HG03439 (cell line): ENCODE data around the gene KMT2E.

Experiments used
- ATAC-seq: cut with Tn5 transposase; IDR thresholded peaks from one replicate; pipeline ENCODE4 v1.9.1; 2021; ENCODE audit warnings: mild to moderate bottlenecking, moderate library complexity; ENCODE audit not compliant: unreplicated experiment

The KMT2E gene

DNA sequence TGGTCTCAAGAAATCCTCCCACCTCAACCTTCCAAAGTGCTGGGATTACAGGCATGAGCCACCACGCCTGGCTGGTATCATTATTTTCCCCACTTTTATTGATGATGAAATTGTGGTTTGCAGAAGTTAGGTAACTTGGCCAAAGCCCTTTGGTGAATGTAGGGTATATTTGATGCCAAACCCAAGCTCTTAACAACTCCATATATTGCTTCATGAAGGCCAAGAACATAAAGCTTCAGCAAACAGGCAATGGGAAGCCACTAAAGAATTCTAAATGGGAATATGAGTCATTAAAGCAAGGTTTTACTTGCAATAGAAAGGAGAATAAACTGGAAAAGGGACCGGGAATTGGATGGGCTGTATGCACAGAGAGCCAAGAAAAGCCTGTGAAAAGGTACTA lies 142.7 kb downstream of the KMT2E start:
- no peak for ATAC-seq

DNA sequence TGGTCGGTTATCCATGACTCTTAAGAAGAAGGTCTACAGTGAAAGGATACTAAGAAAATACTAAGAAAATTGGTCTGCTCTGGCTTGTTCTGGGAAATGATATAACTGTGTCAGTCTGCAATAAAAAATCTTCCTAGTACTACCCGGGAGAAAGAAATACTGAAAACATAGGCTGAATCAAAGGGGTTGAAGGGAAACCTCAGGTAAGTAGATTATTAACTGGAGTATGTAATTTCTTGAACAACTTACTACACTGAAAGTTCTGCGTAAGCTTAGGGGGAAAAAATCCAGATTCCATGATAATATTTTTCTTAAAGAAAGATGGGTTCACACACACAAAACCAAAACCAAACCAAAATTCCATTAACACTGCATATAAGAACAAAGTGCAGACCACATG lies 143.3 kb downstream of the KMT2E start:
- no peak for ATAC-seq

DNA sequence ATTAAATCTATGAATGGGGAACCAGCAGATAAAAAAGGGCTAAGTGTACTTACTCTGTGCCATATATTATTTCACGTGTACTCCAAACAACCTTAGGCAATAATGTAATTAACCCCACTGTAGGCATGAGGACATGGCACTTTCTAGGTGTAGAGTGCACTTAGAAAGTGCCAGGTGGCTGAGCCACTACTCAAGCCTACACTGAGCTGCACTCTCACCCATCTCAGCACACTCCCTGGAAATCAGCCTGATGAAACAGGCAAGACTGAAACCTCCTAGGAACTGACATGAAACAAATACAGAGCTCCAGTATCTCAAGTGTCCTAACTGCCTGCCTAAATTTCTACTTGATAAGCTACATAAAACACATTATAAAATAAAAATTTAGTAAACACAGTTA lies 147.4 kb downstream of the KMT2E start:
- no peak for ATAC-seq
